Naive thymus-derived CD4-positive, alpha-beta T cell (primary cell): ENCODE measurements around the gene MACF1. TPM values are rescaled to one million over a fixed set of nuclear protein-coding genes. Genes with fewer than 3 reads are reported as not detected.
"Not testable (repeated sequence)": the region's sequence is repeated elsewhere in the genome, so short reads cannot be mapped to it uniquely, and the experiment has no call there.

Source experiments
- ATAC-seq: fragments of 150-1000 bp; cut with Tn5 transposase; 2 replicates; pipeline ENCODE4 v1.10.0; 2021; ENCODE audit warnings: mild to moderate bottlenecking, moderate library complexity
- CTCF ChIA-PET: fragments of 350-600 bp; sonication (Branson Sonifier 250); formaldehyde crosslinking; loops from one replicate; lab custom pipeline; 2021; ENCODE audit warnings: antibody characterized with exemption; lab: Charles Lee
- POLR2A ChIA-PET: fragments of 350-600 bp; sonication (Branson Sonifier 250); formaldehyde crosslinking; loops from one replicate; lab custom pipeline; 2021; ENCODE audit warnings: antibody characterized with exemption, inconsistent platforms; lab: Charles Lee
- DNase-seq, 9 donors: peaks; one replicate each; pipeline versions ENCODE4 v3.0.0 to v3.0.0-alpha.2; 2020 to 2022; ENCODE audit warnings: mixed read lengths in 1 of 9
- H3K27ac ChIP-seq: one replicate; pipeline ENCODE4 v1.7.0; 2013; ENCODE audit warnings: mild to moderate bottlenecking, low read depth, low read length, moderate library complexity
- H3K27me3 ChIP-seq, 2 donors: one replicate each; pipeline ENCODE4 v1.7.0; 2013; ENCODE audit warnings: low read length in 2 of 2, mild to moderate bottlenecking in 2 of 2, moderate library complexity in 2 of 2; ENCODE audit not compliant: control insufficient read depth in 2 of 2, insufficient read depth in 2 of 2
- H3K36me3 ChIP-seq, 3 experiments: 1 replicate in 2 of 3; 2 replicates in 1 of 3; pipeline ENCODE4 v1.7.0; 2013; ENCODE audit warnings: low read length in 3 of 3, mild to moderate bottlenecking in 3 of 3, moderate library complexity in 1 of 3; ENCODE audit not compliant: insufficient read depth in 3 of 3, control insufficient read depth in 2 of 3
- H3K4me1 ChIP-seq, 2 donors: one replicate each; pipeline ENCODE4 v1.7.0; 2013; ENCODE audit warnings: low read length in 2 of 2, mild to moderate bottlenecking in 2 of 2, moderate library complexity in 1 of 2; ENCODE audit not compliant: control insufficient read depth in 2 of 2, insufficient read depth in 2 of 2
- H3K4me3 ChIP-seq: 2 replicates; pipeline ENCODE4 v1.7.0; 2013; ENCODE audit warnings: mild to moderate bottlenecking, low read length
- H3K9me3 ChIP-seq, 3 experiments: 1 replicate in 2 of 3; 2 replicates in 1 of 3; pipeline ENCODE4 v1.7.0; 2013; ENCODE audit warnings: low read length in 3 of 3; ENCODE audit not compliant: control insufficient read depth in 2 of 3
- H3K27ac Mint-ChIP-seq, 9 donors: one replicate each; pipeline ENCODE4 v1.8.0; 2020 to 2022; ENCODE audit warnings: mixed read lengths in 9 of 9, mild to moderate bottlenecking in 8 of 9, moderate library complexity in 5 of 9, inconsistent platforms in 2 of 9
- H3K27me3 Mint-ChIP-seq, 5 donors: one replicate each; pipeline ENCODE4 v1.8.0; 2021 to 2022; ENCODE audit warnings: mixed read lengths in 5 of 5, mild to moderate bottlenecking in 1 of 5
- H3K36me3 Mint-ChIP-seq, 5 donors: one replicate each; pipeline ENCODE4 v1.8.0; 2020 to 2022; ENCODE audit warnings: mixed read lengths in 5 of 5, mild to moderate bottlenecking in 3 of 5, inconsistent platforms in 1 of 5
- H3K4me1 Mint-ChIP-seq, 7 donors: one replicate each; pipeline ENCODE4 v1.8.0; 2020 to 2022; ENCODE audit warnings: mixed read lengths in 7 of 7, mild to moderate bottlenecking in 3 of 7, inconsistent platforms in 1 of 7
- H3K4me3 Mint-ChIP-seq, 10 donors: one replicate each; pipeline ENCODE4 v1.8.0; 2020 to 2022; ENCODE audit warnings: mild to moderate bottlenecking in 10 of 10, mixed read lengths in 10 of 10, moderate library complexity in 6 of 10, inconsistent platforms in 2 of 10
- H3K9me3 Mint-ChIP-seq, 11 donors: one replicate each; pipeline ENCODE4 v1.8.0; 2020 to 2022; ENCODE audit warnings: mixed read lengths in 11 of 11, mild to moderate bottlenecking in 4 of 11, inconsistent platforms in 1 of 11, moderate library complexity in 1 of 11
- intact Hi-C, 2 donors: fragments of 100-400 bp; cut with micrococcal nuclease; formaldehyde crosslinking; loops; one replicate each; pipeline ENCODE4 v1.15.1; 2023
- polyA plus RNA-seq, 2 donors: library from polyadenylated mRNA; unstranded; fragments of 300-500 nt; fragmentation: Illumina TruSeq; gene quantifications; one replicate each; pipeline ENCODE4 v1.2.3, GENCODE V29; 2021
- total RNA-seq, 6 experiments: library from RNA in 5 of 6; stranded (reverse) in 5 of 6; gene quantifications; 1 replicate in 5 of 6; 2 replicates in 1 of 6; pipeline ENCODE4 v1.2.3 and lab custom pipeline; 2021 to 2026

MACF1 gene
- total and polyA plus RNA-seq, 7 experiments from 2014 or later, result 21.2 to 409 (median 288) TPM

- Histone ChIP-seq H3K4me3 (no peak overlapping the region), H3K36me3 (no peaks in the 10 kb centered on the region), H3K27me3 (no peaks in the 10 kb centered on the region), H3K27ac (no peak overlapping the region), H3K9me3 (no peaks in the 10 kb centered on the region), H3K4me1 (no peaks in the 10 kb centered on the region)
- DNase-seq (no peak), ATAC-seq (no peak)
- Mint-ChIP-seq H3K4me1 (no peaks in the 10 kb centered on the region), H3K4me3 (no peak overlapping the region), H3K27me3 (peaks cover 5 to 9% (median 8%) of the 10 kb centered on the region in 5 donors), H3K36me3 (no peaks in the 10 kb centered on the region), H3K9me3 (no peaks in the 10 kb centered on the region), H3K27ac (no peak overlapping the region)
- intact Hi-C loops, result no loop called here
- CTCF ChIA-PET, result no interaction called here
- POLR2A ChIA-PET, result no interaction called here
Measured at GRCh38 chr1:39499668-39500067, 295.2 kb downstream of the MACF1 start.

- Histone ChIP-seq H3K4me3 (no peak overlapping the region), H3K4me1 (no peaks in the 10 kb centered on the region), H3K27me3 (no peaks in the 10 kb centered on the region), H3K36me3 (no peaks in the 10 kb centered on the region), H3K27ac (no peak overlapping the region), H3K9me3 (no peaks in the 10 kb centered on the region)
- Mint-ChIP-seq H3K27ac (no peak overlapping the region), H3K27me3 (peaks cover 4 to 9% (median 8%) of the 10 kb centered on the region in 5 donors), H3K4me1 (no peaks in the 10 kb centered on the region), H3K9me3 (no peaks in the 10 kb centered on the region), H3K36me3 (no peaks in the 10 kb centered on the region), H3K4me3 (no peak overlapping the region)
- intact Hi-C loops, result no loop called here
- ATAC-seq (no peak), DNase-seq (no peak)
- ChIA-PET POLR2A (no interaction called here), CTCF (no interaction called here)
Measured at GRCh38 chr1:39500862-39501389, 296.4 kb downstream of the MACF1 start.

GRCh38 chr1:39501666-39502065, 297.2 kb downstream of the MACF1 start:
- no peak overlapping the region for H3K4me3 Mint-ChIP-seq

GRCh38 chr1:39504436-39504835, 299.9 kb downstream of the MACF1 start:
- H3K4me1 Mint-ChIP-seq, DNase-seq, H3K36me3 Mint-ChIP-seq, H3K9me3 Mint-ChIP-seq, intact Hi-C loops, H3K36me3 ChIP-seq, H3K27me3 ChIP-seq, H3K27ac ChIP-seq, CTCF ChIA-PET, H3K4me3 Mint-ChIP-seq, H3K4me3 ChIP-seq, H3K4me1 ChIP-seq, H3K9me3 ChIP-seq, POLR2A ChIA-PET, H3K27ac Mint-ChIP-seq, ATAC-seq: not testable (repeated sequence)
- peaks cover 0 to 22% (median 0%) of the 10 kb centered on the region in 5 donors for H3K27me3 Mint-ChIP-seq

More at GRCh38 chr1:39501666-39502065, 297.2 kb downstream of the MACF1 start:
- Mint-ChIP-seq H3K9me3 (no peaks in the 10 kb centered on the region), H3K27me3 (peaks cover under 1 to 5% (median 5%) of the 10 kb centered on the region in 5 donors), H3K4me1 (no peaks in the 10 kb centered on the region), H3K36me3 (no peaks in the 10 kb centered on the region), H3K27ac (no peak overlapping the region)
- DNase-seq (no peak), ATAC-seq (no peak)
- Histone ChIP-seq H3K27me3 (no peaks in the 10 kb centered on the region), H3K9me3 (no peaks in the 10 kb centered on the region), H3K4me1 (no peaks in the 10 kb centered on the region), H3K4me3 (no peak overlapping the region), H3K36me3 (no peaks in the 10 kb centered on the region), H3K27ac (no peak overlapping the region)
- ChIA-PET POLR2A (no interaction called here), CTCF (interaction anchor here (0.7 kb wide), 1 partner anchor 57 kb away, joined by 4 read pairs; no protein-coding TSS in a partner anchor)
- intact Hi-C loops, result no loop called here

GRCh38 chr1:39505289-39505688, 300.8 kb downstream of the MACF1 start:
- no peak overlapping the region for H3K4me3 Mint-ChIP-seq
- Histone ChIP-seq H3K4me1 (peaks cover 0 to 5% of the 10 kb centered on the region in 2 donors), H3K4me3 (no peak overlapping the region), H3K27ac (no peak overlapping the region), H3K27me3 (no peaks in the 10 kb centered on the region), H3K9me3 (no peaks in the 10 kb centered on the region), H3K36me3 (no peaks in the 10 kb centered on the region)
- peaks cover 6 to 11% (median 9%) of the 10 kb centered on the region in 7 donors for H3K4me1 Mint-ChIP-seq
- POLR2A ChIA-PET, result no interaction called here
- DNase-seq, result no peak
- ATAC-seq, result no peak
- H3K9me3 Mint-ChIP-seq, result no peaks in the 10 kb centered on the region
- H3K27me3 Mint-ChIP-seq, result peaks cover 0 to 24% (median 0%) of the 10 kb centered on the region in 5 donors
- no peak overlapping the region for H3K27ac Mint-ChIP-seq
- H3K36me3 Mint-ChIP-seq, result no peaks in the 10 kb centered on the region
- intact Hi-C loops, result no loop called here
- CTCF ChIA-PET, result no interaction called here

GRCh38 chr1:39507230-39507928, 302.9 kb downstream of the MACF1 start:
- Mint-ChIP-seq H3K4me3 (no peak overlapping the region), H3K4me1 (peaks cover 6 to 11% (median 9%) of the 10 kb centered on the region in 7 donors), H3K9me3 (no peaks in the 10 kb centered on the region), H3K27ac (no peak overlapping the region), H3K36me3 (no peaks in the 10 kb centered on the region), H3K27me3 (peaks cover 0 to 21% (median 0%) of the 10 kb centered on the region in 5 donors)
- Histone ChIP-seq H3K27me3 (no peaks in the 10 kb centered on the region), H3K4me3 (no peak overlapping the region), H3K4me1 (peaks cover 0 to 5% of the 10 kb centered on the region in 2 donors), H3K9me3 (no peaks in the 10 kb centered on the region), H3K27ac (no peak overlapping the region), H3K36me3 (no peaks in the 10 kb centered on the region)
- intact Hi-C loops, result no loop called here
- ChIA-PET POLR2A (no interaction called here), CTCF (no interaction called here)
- ATAC-seq (no peak), DNase-seq (no peak)

GRCh38 chr1:39508266-39508665, 303.8 kb downstream of the MACF1 start:
- H3K4me3 Mint-ChIP-seq, result no peak overlapping the region

More at GRCh38 chr1:39508266-39508665, 303.8 kb downstream of the MACF1 start:
- POLR2A ChIA-PET, result no interaction called here
- no peaks in the 10 kb centered on the region for H3K9me3 Mint-ChIP-seq
- Histone ChIP-seq H3K27me3 (no peaks in the 10 kb centered on the region), H3K36me3 (no peaks in the 10 kb centered on the region), H3K4me3 (no peak overlapping the region), H3K4me1 (peaks cover 0 to 5% of the 10 kb centered on the region in 2 donors), H3K9me3 (no peaks in the 10 kb centered on the region), H3K27ac (no peak overlapping the region)
- peaks cover 0 to 21% (median 0%) of the 10 kb centered on the region in 5 donors for H3K27me3 Mint-ChIP-seq
- CTCF ChIA-PET, result interaction anchor here (0.7 kb wide), 1 partner anchor 29 kb away, joined by 3 read pairs; no protein-coding TSS in a partner anchor
- ATAC-seq, result no peak
- intact Hi-C loops, result no loop called here
- peaks cover 6 to 11% (median 9%) of the 10 kb centered on the region in 7 donors for H3K4me1 Mint-ChIP-seq
- H3K27ac Mint-ChIP-seq, result no peak overlapping the region
- no peak for DNase-seq
- H3K36me3 Mint-ChIP-seq, result no peaks in the 10 kb centered on the region
